Skin of body (tissue), 2 donors: ENCODE results near the gene CAD. TPM values are rescaled to one million over a fixed set of nuclear protein-coding genes. Genes with fewer than 3 reads are reported as not detected.

Experiments
- DNase-seq: peaks from one replicate; lab custom pipeline; 2025; lab: John Stamatoyannopoulos, UW
- total RNA-seq: library from RNA; depleted of rRNA; stranded (reverse); fragments of >200 nt; gene quantifications from one replicate; pipeline ENCODE4 v1.2.3, GENCODE V29; 2014

CAD gene
- total RNA-seq, 1 donor from 2014 or later = 35.2 TPM

DNA sequence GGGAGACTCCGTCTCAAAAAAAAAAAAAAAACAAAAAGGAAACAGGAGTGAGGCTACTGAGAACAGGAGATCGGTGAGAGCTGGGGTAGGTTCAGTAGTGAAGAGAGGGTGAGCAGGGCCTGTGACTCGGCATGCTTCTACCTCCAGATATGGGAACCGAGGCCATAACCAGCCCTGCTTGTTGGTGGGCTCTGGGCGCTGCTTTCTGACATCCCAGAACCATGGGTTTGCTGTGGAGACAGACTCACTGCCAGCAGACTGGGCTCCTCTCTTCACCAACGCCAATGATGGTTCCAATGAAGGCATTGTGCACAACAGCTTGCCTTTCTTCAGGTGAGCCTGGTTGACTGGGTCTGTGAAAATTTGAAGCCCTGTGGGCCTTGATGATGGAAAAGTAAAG, 6.2 kb downstream of the CAD start:
- DNase-seq = no peak

DNA sequence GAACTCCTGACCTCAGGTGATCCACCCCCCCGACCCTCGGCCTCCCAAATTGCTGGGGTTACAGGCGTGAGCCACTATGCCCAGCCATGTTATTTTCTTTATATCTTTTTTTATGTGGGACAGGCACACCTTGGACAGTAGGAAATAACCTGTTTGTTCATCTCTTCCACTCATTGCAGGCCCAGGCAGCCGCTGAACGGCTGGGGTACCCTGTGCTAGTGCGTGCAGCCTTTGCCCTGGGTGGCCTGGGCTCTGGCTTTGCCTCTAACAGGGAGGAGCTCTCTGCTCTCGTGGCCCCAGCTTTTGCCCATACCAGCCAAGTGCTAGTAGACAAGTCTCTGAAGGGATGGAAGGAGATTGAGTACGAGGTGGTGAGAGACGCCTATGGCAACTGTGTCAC, 8.4 kb downstream of the CAD start:
- DNase-seq = no peak

DNA sequence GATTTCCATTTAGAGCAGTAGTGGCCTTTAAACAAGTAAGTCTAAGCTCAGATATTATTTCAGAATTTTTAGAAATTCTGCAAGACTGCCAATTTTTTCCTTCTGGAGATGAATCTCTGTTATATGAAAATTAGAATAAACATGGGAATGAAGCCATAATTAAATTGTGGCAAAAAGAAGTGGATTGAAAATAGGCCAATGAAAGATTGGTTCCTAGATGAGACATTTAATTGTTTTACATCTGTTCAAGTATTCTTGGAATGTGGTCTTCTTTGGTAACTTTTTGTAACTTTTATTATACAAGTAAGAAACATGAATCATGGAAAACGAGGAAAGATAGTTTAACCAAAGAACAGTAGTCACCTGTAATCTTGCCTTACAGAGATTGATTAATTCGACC, 10.3 kb downstream of the CAD start:
- no peak for DNase-seq

GRCh38 chr2:27231921-27232320, 14.8 kb downstream of the CAD start:
- no peak for DNase-seq

- DNase-seq = no peak
Measured at GRCh38 chr2:27233341-27233740, 16.2 kb downstream of the CAD start.

DNA sequence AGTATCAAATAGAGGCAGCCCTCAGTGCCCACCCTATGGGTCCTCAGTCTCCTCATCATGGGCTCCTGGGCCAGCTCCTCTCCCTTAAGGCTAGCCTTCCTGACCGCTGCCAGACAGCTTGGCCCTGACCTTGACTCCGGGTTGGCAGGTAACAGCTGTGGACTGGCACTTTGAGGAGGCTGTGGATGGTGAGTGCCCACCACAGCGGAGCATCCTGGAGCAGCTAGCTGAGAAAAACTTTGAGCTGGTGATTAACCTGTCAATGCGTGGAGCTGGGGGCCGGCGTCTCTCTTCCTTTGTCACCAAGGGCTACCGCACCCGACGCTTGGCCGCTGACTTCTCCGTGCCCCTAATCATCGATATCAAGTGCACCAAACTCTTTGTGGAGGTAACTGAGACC, 19.0 kb downstream of the CAD start:
- DNase-seq = no peak

- DNase-seq = no peak
Measured at GRCh38 chr2:27236626-27237025, 19.5 kb downstream of the CAD start.

- DNase-seq = no peak
Measured at GRCh38 chr2:27237341-27237945, 20.3 kb downstream of the CAD start.

- DNase-seq = no peak
Measured at GRCh38 chr2:27238976-27239375, 21.8 kb downstream of the CAD start.

- DNase-seq = no peak
Measured at GRCh38 chr2:27240406-27240805, 23.2 kb downstream of the CAD start.

- no peak for DNase-seq
Measured at GRCh38 chr2:27241761-27242613, 24.8 kb downstream of the CAD start.

GRCh38 chr2:27242614-27242951, 25.4 kb downstream of the CAD start:
- no peak for DNase-seq

DNA sequence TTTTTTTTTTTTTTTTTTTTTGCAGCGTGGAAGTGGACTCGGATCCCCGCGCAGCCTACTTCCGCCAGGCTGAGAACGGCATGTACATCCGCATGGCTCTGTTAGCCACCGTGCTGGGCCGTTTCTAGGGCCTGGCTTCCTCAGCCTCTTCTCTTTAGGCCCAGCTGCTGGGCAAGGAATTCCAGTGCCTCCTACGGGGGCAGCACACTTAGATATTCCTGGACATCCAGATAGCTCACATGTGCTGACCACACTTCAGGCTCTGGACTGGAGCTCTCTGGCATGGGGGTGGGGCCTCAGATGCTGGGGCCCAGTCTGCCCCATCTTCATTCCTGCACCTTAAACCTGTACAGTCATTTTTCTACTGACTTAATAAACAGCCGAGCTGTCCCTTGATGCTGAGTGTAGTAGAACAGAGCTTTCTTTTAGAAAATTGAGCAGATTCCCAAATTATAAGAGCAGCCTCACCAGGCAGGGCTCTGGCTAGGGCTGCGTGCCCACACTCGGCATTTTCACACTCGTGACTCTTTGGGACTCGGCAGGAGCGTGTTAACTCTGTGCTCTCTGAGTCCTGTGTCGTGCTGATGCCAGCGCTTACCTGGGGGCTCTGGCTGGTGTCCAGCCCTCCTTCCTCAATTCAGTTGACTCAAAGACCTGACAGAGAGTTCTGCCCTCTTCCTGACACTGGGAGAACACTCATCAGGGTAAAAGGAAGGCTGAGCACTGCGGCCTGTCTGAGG, 26.4 kb downstream of the CAD start:
- DNase-seq = no peak

DNA sequence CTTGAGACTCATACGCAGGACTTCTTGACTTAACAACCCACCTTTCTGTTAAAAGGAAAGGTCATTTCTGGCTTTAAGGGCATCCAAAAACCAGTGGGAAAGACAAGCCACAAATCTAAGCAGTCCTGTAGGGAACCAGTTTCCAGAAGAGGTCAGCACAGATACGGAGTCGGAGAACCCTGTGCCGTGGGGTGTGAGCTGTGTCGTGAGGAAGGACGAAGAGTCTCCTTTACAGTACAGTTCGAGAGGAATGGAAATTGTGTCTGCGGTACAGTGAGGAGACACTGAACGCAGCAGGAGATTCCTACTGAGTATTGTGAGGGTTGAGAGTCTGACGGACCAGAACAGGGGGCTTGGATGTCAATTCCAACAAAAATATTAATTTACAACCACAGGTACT, 27.9 kb downstream of the CAD start:
- no peak for DNase-seq

DNA sequence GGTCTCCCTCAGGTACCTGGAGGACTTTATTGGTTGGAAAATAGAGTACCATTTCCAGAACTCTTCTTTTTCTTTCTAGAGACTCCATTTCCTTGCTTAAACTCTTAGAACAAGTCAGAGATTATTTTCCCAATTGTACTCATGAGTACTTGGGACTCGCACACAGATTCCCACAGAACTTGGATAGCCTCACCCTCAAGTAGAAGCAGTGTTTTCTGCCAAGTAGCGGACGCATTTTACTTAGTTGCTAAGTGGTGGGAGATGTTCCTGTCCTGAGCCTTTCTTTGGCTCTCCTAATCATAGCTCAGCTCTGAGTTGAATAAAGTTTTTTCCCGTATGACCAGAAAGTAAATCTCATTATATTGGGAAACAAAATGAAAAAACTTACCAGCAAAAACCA, 28.5 kb downstream of the CAD start:
- no peak for DNase-seq

DNA sequence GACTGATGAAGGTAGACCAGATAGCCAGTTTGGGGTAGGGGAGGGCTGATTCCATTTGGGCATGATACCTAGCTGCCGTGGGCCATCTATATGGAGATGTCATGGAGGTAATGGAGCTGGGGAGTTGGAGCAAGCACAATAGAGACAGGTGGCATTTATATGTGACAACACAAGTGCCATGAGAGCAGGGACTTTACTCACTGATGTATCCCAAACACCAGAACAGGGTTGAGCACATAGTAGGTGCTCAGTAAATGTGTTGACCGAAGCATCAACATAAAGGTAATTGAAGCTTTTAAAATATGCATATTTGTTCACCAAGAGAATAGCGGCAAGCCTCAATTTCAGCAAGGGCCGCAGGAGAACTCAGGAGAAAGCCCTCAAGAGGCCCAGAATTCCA, 30.7 kb downstream of the CAD start:
- no peak for DNase-seq

DNA sequence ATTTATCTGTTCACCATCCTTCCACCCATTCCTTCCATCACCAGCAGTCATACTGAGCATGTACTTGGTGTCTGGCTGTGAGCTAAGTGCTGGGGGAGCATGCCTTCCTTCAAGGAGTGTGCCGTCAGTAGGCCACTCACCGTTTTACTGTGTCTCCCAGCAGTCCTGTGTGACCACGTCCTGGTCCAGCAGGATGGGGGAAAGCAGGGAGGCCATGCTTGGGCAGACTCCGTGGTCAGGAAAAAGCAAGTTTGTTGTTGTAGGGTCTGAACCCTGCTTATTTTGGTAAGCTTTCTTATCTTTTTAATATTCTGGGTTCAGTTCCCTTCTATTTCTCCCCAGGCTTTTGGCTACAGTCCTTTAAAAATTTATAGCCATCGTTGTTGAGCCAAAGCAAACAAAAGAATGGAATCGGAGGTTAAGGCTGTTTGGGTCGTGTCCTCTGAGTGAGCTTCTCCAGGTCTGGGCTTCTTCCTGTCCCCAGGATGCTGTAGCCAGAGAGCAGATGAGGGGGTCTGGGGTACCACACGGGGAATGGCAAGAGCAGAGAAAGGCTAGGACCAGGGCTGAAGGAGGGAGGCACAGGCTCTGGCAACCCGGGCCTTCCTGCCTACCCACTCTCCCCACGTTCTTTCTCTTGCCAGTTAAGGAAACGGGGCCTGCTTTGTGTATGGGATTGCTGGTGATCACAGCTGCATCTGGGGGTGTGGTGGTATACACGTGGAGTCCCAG, 32.2 kb downstream of the CAD start:
- no peak for DNase-seq

- DNase-seq = no peak
Measured at GRCh38 chr2:27249891-27250651, 32.9 kb downstream of the CAD start.

GRCh38 chr2:27250652-27251379, 33.6 kb downstream of the CAD start:
- no peak for DNase-seq

DNA sequence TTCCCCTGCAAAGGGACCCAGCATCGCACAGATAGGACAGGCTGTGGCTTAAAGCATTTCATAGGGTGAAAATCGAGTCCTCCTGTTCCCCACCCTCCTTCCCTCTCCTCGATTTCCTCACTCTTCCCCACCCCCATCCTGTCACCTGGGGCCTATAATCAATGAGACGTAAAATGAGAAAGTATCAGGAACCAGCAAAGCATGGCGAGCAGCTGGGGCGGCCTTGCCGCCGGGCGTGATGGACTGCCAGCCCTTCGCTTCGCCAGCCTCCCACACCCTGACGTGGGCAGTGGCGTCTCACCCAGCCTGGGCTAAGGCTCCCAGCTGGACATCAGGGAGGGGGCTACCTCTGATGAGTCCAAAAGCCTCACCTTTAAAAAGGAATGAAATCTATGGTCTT, 34.6 kb downstream of the CAD start:
- no peak for DNase-seq

DNA sequence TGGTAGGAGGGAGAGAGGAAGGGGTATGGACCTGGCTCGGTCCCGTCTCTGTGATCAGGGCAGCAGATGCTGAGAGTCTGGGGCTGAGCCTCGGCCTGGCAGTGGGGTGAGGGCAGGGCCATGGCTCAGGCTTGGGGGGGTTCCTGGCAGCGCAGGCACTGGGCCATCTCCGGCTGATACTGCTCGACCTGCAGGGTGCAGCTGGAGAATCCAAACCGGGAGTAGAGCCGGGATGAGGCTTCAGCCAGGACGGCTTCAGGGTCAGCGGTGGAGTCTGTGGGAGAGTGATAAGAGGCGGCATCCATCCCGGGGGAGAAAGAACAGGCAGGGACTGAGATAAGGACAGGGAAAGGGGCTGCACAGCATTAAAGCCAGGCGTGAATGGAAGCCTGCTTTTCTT, 38.0 kb downstream of the CAD start:
- no peak for DNase-seq
